GM18858 (cell line): ENCODE data around the gene PRSS1.
"Not testable (repeated sequence)": the region's sequence is repeated elsewhere in the genome, so short reads cannot be mapped to it uniquely, and the experiment has no call there.

Experiments used
- ATAC-seq: cut with Tn5 transposase; IDR thresholded peaks from one replicate; pipeline ENCODE4 v1.9.1; 2021; ENCODE audit not compliant: unreplicated experiment

Gene PRSS1

GRCh38 chr7:142749218-142749993 lies at the start of gene PRSS1:
PRSS1 (plus strand) TSS chr7:142749472; CDS start chr7:142749485, 13 bp downstream.
- no peak for ATAC-seq

DNA sequence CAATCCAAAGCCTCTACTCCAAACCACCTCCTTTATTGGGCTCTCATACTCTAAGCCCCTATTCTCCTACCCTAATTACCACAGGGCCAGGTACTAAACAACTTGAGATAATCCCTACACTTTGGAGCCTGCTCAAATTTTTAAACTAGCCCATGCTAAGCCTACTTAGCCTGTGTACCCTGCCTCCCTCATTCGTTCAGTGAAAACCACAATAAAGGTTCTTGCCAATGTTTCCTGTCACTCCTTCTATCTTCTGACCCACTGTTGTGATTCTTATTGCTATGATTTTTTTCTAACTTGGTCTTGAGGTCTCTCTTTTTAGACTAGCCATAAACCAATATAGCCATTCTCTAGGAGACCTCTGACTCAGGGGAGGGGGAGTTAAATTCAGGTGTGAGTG lies 48.3 kb upstream of the PRSS1 start:
- not testable (repeated sequence) for ATAC-seq

DNA sequence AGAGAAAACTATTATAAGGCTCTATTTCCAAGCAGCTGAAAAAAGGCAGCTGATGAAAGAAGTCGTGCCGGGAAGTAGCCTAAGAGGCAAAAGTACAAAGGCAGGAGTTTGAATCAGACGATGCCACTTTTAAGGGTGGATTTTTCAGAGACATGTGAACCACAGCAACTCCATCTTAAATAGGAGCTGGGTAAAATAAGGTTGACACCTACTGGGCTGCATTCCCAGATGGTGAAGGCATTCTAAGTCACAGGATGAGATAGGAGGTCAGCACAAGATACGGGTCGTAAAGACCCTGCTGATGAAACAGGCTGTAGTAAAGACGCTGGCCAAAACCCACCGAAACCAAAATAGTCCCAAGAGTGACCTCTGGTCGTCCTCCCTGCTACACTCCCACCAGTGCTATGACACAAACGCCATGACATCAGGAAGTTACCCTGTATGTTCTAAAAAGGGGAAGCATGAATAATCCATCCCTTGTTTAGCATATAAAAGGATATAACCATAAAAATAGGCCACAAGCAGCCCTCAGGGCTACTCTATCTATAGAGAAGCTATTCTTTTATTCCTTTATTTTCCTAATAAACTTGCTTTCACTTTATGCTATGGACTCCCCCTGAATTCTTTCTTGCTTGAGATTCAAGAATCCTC lies 45.5 kb upstream of the PRSS1 start:
- ATAC-seq: no peak

DNA sequence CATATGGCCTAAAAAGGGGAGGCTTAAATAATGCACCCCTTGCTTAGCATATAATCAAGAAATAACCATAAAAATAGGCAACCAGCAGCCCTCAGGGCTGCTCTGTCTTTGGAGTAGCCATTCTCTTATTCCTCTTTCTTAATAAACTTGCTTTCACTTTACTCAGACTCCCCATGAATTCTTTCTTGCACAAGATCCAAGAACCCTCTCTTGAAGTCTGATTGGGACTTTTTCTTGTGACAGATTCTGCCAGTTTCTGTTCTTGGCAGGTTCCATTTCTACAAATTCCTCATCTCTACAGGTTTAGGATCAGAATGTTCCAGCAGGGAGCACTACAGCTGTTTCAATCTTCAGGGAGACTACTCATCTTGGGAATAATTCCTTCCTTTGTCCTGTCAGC lies 40.5 kb upstream of the PRSS1 start:
- not testable (repeated sequence) for ATAC-seq

DNA sequence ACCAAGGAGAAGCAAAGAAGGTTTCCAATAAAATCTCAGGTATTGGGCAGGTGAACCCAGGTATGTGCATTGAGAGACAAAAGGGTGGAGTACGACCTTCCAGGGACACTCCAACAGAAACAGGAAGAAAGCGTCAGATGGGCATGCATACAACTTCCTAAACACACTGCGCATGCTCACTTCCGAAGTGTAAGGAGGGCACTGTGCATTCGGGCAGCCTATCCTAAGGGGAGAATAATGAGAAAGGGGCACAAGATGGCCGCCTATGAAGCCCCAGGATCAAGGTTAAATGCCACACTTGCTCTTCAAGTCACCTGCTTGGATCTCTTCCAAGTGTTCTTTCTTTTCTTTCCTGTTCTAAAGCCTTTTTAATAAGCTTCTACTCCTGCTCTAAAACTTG lies 39.4 kb upstream of the PRSS1 start:
- no peak for ATAC-seq

DNA sequence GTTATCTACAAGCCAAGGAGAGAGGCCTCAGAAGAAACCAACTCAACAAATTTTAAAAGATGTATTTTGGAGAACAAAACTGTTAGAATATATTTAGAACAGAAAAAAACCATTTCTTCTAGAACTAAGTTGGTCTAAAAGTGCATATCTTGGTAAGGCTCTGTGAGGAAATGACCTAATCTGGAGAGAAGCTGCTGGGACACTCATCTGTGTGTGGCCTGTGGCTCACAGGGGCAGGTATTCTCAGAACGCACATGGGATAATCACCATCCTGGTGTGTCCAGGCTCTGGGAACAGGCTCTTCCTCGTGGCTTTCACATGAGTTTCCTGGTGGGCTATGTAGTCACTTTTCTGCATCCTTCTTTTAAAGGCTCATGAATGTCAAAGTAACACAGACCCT lies 38.1 kb upstream of the PRSS1 start:
- ATAC-seq: no peak

- ATAC-seq: no peak
These were observed 37.3 kb upstream of the PRSS1 start for GRCh38 chr7:142711746-142712616.

- ATAC-seq: no peak
These were observed 36.7 kb upstream of the PRSS1 start for GRCh38 chr7:142712617-142712957.

GRCh38 chr7:142714375-142714774 lies 34.9 kb upstream of the PRSS1 start:
- no peak for ATAC-seq

GRCh38 chr7:142716596-142716995 lies 32.7 kb upstream of the PRSS1 start:
- ATAC-seq: no peak

- no peak for ATAC-seq
These were observed 31.8 kb upstream of the PRSS1 start for GRCh38 chr7:142717453-142717852.

- no peak for ATAC-seq
These were observed 31.0 kb upstream of the PRSS1 start for GRCh38 chr7:142718313-142718712.

DNA sequence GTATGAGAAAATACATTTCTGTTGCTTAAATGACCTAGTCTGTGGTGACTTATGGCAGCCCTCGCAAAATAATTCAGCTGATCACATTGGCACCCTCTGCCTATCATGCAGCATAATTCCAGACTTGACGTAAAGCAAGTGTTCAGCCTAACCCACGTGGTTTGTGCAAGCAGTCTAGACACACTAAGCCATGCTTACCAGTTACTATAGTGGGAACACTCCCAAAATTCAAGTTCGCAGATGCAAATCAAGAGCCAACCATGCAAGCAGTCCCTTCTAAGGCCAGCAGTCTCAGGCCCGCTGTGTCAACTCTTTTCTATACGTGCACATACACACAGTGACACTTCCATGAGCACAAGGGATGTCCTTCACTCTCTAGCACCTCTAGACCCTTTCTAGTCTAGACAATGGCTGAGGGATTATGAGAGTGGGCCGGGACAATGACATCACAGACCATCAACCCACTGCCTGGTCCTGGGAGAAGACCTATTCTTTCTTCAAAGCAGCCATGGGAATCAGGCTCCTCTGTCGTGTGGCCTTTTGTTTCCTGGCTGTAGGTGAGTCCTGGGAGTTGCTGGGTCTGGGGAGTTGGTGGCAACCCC lies 29.0 kb upstream of the PRSS1 start:
- ATAC-seq: no peak

DNA sequence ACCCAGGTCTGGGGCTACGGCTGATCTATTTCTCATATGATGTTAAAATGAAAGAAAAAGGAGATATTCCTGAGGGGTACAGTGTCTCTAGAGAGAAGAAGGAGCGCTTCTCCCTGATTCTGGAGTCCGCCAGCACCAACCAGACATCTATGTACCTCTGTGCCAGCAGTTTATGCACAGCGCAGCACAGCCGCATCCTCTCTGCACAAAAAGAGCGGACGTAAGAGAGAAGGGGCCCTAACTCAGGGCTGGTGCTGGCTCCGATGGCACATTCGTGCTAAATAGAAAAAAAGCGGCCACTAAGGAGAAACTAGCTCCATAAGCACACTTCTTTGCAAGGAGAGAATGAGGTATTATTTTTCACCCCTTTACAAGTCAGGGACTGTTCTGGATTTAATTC lies 28.3 kb upstream of the PRSS1 start:
- no peak for ATAC-seq

- no peak for ATAC-seq
These were observed 27.0 kb upstream of the PRSS1 start for GRCh38 chr7:142722248-142722794.

DNA sequence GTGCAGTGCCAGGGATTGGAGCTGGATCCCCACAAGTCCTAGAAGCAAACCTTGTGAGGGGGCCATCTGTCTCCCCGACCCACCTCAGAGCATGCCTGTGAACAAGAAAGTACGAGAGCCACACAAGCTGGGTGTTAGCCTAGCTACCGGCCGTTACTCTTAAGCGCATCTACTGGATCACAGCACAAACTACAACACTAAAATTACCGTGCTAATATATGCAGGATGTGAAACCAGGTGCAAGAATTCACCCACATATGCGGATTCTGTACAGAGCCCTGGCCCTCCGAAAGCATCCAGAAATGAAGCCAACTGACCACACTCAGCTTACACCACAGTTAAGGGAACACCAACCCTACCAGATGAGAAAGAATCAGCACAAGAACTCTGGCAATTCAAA lies 16.0 kb upstream of the PRSS1 start:
- ATAC-seq: no peak

- peak; percentile 94 for ATAC-seq
These were observed 9.3 kb upstream of the PRSS1 start for GRCh38 chr7:142739923-142740492.

DNA sequence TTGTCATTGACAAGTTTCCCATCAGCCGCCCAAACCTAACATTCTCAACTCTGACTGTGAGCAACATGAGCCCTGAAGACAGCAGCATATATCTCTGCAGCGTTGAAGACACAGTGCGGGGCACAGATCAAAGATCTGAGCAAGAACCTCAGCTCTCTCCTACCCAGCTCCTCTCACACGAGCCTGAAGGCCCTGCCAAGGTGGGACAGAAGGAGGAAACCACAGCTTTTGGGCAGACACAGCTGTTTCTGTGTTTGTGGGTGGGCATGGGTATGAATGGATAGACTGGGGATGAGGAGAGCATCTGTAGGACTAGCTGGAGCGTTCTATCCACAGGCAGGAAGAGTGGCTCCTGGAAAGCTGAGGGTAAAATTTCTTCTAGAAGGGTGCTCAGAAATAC lies 8.5 kb upstream of the PRSS1 start:
- no peak for ATAC-seq

GRCh38 chr7:142741932-142742331 lies 7.3 kb upstream of the PRSS1 start:
- ATAC-seq: not testable (repeated sequence)

DNA sequence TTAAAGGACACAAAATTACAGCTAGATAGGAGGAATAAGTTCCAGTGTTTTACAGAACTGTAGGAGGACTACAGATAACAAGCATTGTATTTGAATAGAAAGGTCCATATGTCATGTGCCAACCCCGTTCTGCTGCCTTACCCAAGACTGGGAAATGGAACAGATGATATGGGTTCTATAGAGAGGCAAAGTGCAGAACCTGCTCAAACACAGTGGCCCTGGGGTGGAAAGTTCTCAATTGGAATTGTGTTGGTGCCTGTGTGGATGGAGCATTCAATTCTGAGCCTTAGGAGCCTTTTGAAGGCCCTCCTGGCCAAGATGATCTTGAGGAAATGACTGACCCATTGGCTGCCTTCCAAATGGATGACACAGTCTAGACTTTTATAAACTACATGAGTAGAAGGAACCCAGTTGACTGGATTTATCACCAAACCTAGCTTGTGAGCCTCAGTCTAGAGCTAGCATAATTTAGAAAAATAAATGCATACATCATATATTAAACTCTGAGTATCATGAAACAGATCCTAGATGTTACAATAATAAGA lies 4.1 kb upstream of the PRSS1 start:
- no peak for ATAC-seq
